Activated CD4-positive, alpha-beta T cell treated with anti-CD3 and anti-CD28 coated beads, Interleukin-2, amount 50 U/mL, for 24 hours (primary cell): ENCODE data around the gene CYBC1.
A peak's percentile ranks its signal among the peaks of the same experiment; 100 is the strongest.
"Not testable (repeated sequence)": the region's sequence is repeated elsewhere in the genome, so short reads cannot be mapped to it uniquely, and the experiment has no call there.

Experiments used
- DNase-seq, 2 donors: peaks; one replicate each; pipeline ENCODE4 v3.0.0-alpha.2; 2020; ENCODE audit warnings: low read depth in 1 of 2, low spot score in 1 of 2

The CYBC1 gene

DNA sequence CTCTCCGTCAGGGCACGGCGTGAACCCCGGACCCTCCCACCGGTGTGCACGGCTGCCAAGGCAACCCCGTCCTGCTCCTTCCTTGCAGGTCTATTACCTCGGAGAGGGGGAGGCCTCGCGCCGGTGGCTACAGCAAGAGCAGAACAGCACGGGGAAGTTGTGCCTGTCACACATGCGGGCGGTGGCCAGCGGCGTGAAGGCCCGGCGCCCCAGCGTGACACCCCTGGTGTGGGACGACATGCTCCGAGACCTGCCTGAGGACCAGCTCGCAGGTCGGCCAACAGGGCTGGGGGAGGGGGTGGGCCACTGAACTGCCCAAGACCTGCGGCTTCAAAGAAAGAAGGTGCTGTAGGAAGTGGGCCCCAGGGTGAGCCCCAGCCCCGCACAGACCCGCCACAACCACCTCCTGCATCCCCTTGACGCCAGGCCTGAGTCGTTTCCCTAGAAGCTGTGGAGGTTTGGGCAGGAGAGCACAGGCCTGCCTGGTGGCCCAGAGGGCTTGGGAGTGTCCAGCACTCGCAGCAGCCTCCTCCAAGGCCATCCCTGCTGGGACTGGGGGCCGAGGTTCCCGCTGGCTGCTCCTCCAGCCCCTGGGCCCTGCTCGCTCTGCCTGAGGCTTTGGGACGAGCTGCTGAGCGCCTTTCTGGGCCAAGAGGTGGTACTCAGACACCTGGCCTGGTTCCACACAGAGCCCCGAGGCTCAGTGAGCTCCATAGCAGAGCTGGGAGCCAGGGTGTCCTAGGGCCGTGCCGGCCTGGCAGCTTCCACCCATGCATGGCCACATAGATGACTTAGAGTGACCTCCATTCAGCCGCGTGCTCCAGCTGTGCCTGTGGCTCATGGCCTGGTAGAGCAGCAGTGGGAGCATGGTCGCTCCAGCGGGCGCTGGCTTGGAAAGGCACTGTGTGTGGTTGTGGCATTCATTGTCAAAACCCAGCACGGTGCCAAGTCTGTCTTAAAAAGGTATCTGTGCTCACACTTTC lies 14.7 kb downstream of the CYBC1 start:
- DNase-seq: no peak

DNA sequence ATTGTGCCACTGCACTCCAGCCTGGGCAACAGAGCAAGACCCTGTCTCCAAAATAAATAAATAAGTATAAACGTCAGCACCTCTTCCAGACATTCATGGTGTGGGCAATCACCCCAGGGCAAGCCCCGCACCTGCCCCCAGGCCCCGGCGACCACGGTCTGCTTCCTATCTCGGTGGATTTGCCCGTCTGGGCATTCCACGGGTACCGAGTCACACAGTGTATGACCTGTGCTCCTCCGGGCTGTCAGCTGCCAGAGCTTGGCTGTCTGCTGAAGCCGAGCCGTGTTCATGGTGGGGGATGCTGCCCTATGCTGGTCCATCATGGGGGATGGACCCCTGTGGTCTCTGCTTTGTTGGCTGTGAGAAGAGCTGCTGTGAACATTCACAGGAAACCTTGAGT lies 15.4 kb downstream of the CYBC1 start:
- DNase-seq: no peak

GRCh38 chr17:82434216-82434565 lies 16.4 kb downstream of the CYBC1 start:
- no peak for DNase-seq

GRCh38 chr17:82433560-82434215 lies 16.9 kb downstream of the CYBC1 start:
- no peak for DNase-seq

DNA sequence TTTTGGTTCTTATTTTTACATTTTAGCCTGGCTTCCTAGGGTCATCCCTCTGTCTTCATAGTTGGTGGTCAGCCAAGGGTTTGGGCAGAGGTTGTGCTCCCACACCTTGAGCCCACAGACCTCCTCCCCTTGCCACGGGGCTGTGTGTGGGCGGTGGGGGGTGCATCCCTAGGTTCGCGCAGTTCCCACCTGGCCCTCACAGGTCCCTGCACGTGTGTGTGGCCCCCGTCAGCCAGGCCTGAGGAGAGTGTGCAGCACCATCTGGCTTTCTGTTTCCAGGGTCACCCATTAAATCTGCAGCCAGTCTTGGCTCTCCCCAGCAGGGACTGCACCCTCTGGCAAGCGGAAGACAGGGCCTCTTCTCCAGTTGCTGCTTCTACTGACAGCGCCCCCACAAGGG lies 18.5 kb downstream of the CYBC1 start:
- DNase-seq: no peak

DNA sequence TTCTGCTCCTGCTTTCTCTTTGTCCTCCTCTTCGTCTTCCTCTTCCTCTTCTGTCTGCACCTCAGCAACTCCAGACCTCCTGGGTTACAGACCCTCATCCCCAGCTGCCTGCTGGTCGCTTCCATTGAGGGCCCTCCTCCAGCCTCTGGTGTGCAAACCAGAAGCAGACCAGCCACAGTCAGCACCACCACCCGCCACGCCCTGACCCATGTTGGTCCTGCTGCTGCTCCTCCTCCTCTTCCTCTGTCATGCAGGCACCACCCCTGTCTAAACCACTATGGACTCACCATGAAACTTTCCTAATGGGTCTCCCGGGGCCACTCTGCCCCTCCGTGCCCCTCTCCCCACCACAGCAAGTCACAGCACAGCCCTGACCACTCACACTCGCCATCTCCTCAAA lies 20.7 kb downstream of the CYBC1 start:
- DNase-seq: no peak

- DNase-seq: no peak
Measured at GRCh38 chr17:82428546-82428945, 22.0 kb downstream of the CYBC1 start.

DNA sequence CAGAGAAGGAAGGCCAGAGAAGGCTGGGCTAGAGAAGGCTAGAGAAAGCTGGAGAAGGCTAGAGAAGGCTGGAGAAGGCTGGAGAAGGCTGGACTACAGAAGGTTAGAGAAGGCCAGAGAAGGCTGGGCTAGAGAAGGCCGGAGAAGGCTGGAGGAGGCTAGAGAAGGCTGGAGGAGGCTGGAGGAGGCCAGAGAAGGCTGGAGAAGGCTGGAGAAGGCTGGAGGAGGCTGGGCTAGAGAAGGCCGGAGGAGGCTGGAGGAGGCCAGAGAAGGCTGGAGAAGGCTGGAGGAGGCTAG lies 25.7 kb downstream of the CYBC1 start:
- no peak for DNase-seq

GRCh38 chr17:82424001-82424862 lies 26.3 kb downstream of the CYBC1 start:
- peak; percentile 31 to 37 for DNase-seq

DNA sequence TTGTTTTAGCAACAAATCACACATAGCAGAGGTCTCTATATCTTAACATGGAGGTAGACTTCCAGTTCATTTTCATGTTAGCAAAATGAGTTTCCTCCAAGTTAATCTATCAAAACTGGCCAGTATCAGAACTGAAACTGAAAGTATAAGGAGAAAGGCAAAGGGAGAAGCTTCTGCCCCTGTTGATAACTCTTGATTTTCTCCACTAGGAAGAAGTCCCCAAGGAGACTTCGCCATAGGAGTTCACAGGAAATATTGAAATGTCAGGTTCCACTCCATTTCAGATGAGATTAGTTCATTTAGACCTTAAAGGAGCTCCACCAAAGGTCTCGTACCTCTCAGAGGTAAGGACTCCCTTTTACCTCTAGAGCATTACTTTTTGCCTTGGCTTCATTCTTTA lies 31.0 kb downstream of the CYBC1 start:
- no peak for DNase-seq

GRCh38 chr17:82418001-82418986 lies 32.3 kb downstream of the CYBC1 start, which contains the start of the genes HEXD and OGFOD3:
Gene HEXD (plus strand): TSS chr17:82418347. CDS start chr17:82419800, 1,453 bp downstream.
Gene OGFOD3 (minus strand): TSS chr17:82418586. CDS start chr17:82418485, 101 bp downstream.
- DNase-seq: peak; percentile 70 to 81

- no peak for DNase-seq
Measured at GRCh38 chr17:82416771-82417170, 33.8 kb downstream of the CYBC1 start.

- no peak for DNase-seq
Measured at GRCh38 chr17:82416264-82416663, 34.3 kb downstream of the CYBC1 start.

DNA sequence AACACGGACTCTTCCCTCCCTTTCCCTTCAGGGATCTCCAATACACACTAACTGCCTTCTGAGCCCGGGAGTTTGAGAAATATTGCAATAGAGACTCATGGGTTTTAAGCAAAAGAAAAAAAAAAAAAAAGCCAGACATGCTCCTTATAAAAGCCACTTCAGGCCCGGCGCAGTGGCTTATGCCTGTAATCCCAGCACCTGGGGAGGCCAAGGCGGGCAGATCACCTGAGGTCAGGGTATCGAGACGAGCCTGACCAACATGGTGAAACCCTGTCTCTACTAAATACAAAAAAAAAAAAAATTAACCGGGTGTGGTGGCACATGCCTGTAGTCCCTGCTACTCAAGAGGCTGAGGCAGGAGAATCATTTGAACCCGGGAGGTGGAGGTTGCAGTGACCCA lies 34.8 kb downstream of the CYBC1 start:
- no peak for DNase-seq

- no peak for DNase-seq
Measured at GRCh38 chr17:82415336-82415735, 35.2 kb downstream of the CYBC1 start.

- peak; percentile 49 to 69 for DNase-seq
Measured at GRCh38 chr17:82414548-82415281, 35.8 kb downstream of the CYBC1 start.

GRCh38 chr17:82412535-82413520 lies 37.7 kb downstream of the CYBC1 start:
- DNase-seq: no peak

GRCh38 chr17:82412081-82412480 lies 38.5 kb downstream of the CYBC1 start:
- DNase-seq: not testable (repeated sequence)
